ENCODE measurements around the gene RAET1L. TPM values are rescaled to one million over a fixed set of nuclear protein-coding genes. Genes with fewer than 3 reads are reported as not detected.
A peak's percentile ranks its signal among the peaks of the same experiment; 100 is the strongest.
"Not testable (repeated sequence)": the region's sequence is repeated elsewhere in the genome, so short reads cannot be mapped to it uniquely, and the experiment has no call there.

The RAET1L gene
- total and polyA plus RNA-seq, 5 donors, result not detected

GRCh38 chr6:149988550-149989346 is 36.6 kb downstream of the RAET1L start:
- no peak for ATAC-seq
- Histone ChIP-seq H3K4me3 (ENCODE audit: low read length) (no peak overlapping the region), H3K9me3 (ENCODE audit: control insufficient read depth, low read length) (no peaks in the 10 kb centered on the region), H3K4me1 (ENCODE audit: control insufficient read depth, insufficient read depth, low read length) (peaks cover 3% of the 10 kb centered on the region), H3K27ac (ENCODE audit: low read length) (no peak overlapping the region), H3K27me3 (ENCODE audit: control insufficient read depth, insufficient read depth) (no peaks in the 10 kb centered on the region)
- DNase-seq, result no peak
- 7% methylated on average over 17 of the region's 17 CpGs for WGBS
- intact Hi-C loops (cut with DNase I), result no loop called here

- intact Hi-C loops (cut with DNase I), result no loop called here
- H3K9me3 ChIP-seq (ENCODE audit: control insufficient read depth, low read length), result no peaks in the 10 kb centered on the region
- DNase-seq (no peak), ATAC-seq (no peak)
- peaks cover 4% of the 10 kb centered on the region for H3K27me3 ChIP-seq (ENCODE audit: control insufficient read depth, insufficient read depth)
- H3K4me3 ChIP-seq (ENCODE audit: low read length), result no peak overlapping the region
- WGBS, result 34% methylated on average over 2 of the region's 2 CpGs
- peaks cover 3% of the 10 kb centered on the region for H3K4me1 ChIP-seq (ENCODE audit: control insufficient read depth, insufficient read depth, low read length)
- H3K27ac ChIP-seq (ENCODE audit: low read length), result no peak overlapping the region
Observed at GRCh38 chr6:149987602-149988107, 37.7 kb downstream of the RAET1L start.

GRCh38 chr6:149985481-149985937 is 39.8 kb downstream of the RAET1L start:
- WGBS, result 9% methylated on average over 5 of the region's 5 CpGs

GRCh38 chr6:149984773-149985172 is 40.6 kb downstream of the RAET1L start:
- H3K27ac ChIP-seq (ENCODE audit: low read length), result no peak overlapping the region
- peaks cover 4% of the 10 kb centered on the region for H3K27me3 ChIP-seq (ENCODE audit: control insufficient read depth, insufficient read depth)
- H3K9me3 ChIP-seq (ENCODE audit: control insufficient read depth, low read length), result no peaks in the 10 kb centered on the region
- ATAC-seq, result no peak
- 39% methylated on average over 5 of the region's 5 CpGs for WGBS
- intact Hi-C loops (cut with DNase I), result no loop called here
- H3K4me1 ChIP-seq (ENCODE audit: control insufficient read depth, insufficient read depth, low read length), result no peaks in the 10 kb centered on the region
- DNase-seq, result no peak
- no peak overlapping the region for H3K4me3 ChIP-seq (ENCODE audit: low read length)

More at GRCh38 chr6:149985481-149985937, 39.8 kb downstream of the RAET1L start:
- Histone ChIP-seq H3K4me3 (ENCODE audit: low read length) (no peak overlapping the region), H3K27me3 (ENCODE audit: control insufficient read depth, insufficient read depth) (peaks cover 4% of the 10 kb centered on the region), H3K9me3 (ENCODE audit: control insufficient read depth, low read length) (no peaks in the 10 kb centered on the region), H3K27ac (ENCODE audit: low read length) (no peak overlapping the region), H3K4me1 (ENCODE audit: control insufficient read depth, insufficient read depth, low read length) (peaks cover 3% of the 10 kb centered on the region)
- no peak for DNase-seq
- intact Hi-C loops (cut with DNase I), result no loop called here
- ATAC-seq, result no peak

DNA sequence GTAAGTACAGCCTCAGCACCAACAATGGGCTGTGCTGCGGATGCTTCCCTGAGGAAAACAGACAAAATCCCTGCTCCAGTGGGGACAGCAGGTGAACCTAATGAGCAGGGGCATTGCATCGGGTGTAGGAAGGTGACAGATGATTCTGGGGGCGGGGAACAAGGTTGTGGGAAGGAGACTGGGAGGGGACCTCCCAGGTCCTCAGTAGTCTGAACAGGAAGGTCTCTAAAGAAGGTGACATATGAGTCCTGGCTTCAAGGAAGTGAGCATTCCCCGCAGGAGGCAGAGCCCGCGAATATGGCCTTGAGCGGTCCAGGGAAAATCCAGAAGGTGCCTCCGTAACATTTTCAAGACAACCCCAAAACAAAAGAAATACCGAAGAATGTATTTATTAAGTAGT is 42.2 kb downstream of the RAET1L start:
- Histone ChIP-seq H3K4me3 (ENCODE audit: low read length) (no peak overlapping the region), H3K27me3 (ENCODE audit: control insufficient read depth, insufficient read depth) (peaks cover 4% of the 10 kb centered on the region), H3K4me1 (ENCODE audit: control insufficient read depth, insufficient read depth, low read length) (no peaks in the 10 kb centered on the region), H3K27ac (ENCODE audit: low read length) (no peak overlapping the region), H3K9me3 (ENCODE audit: control insufficient read depth, low read length) (no peaks in the 10 kb centered on the region)
- intact Hi-C loops (cut with DNase I), result no loop called here
- DNase-seq (no peak), ATAC-seq (no peak)
- 14% methylated on average over 9 of the region's 9 CpGs for WGBS

GRCh38 chr6:149979293-149979692 is 46.0 kb downstream of the RAET1L start:
- Histone ChIP-seq H3K4me3 (ENCODE audit: low read length) (no peak overlapping the region), H3K9me3 (ENCODE audit: control insufficient read depth, low read length) (no peaks in the 10 kb centered on the region), H3K27ac (ENCODE audit: low read length) (no peak overlapping the region), H3K4me1 (ENCODE audit: control insufficient read depth, insufficient read depth, low read length) (no peaks in the 10 kb centered on the region), H3K27me3 (ENCODE audit: control insufficient read depth, insufficient read depth) (peaks cover 4% of the 10 kb centered on the region)
- WGBS, result 64% methylated on average over 6 of the region's 6 CpGs
- DNase-seq (no peak), ATAC-seq (no peak)
- intact Hi-C loops (cut with DNase I), result no loop called here

- Histone ChIP-seq H3K4me3 (ENCODE audit: low read length) (no peak overlapping the region), H3K9me3 (ENCODE audit: control insufficient read depth, low read length) (no peaks in the 10 kb centered on the region), H3K4me1 (ENCODE audit: control insufficient read depth, insufficient read depth, low read length) (no peaks in the 10 kb centered on the region), H3K27ac (ENCODE audit: low read length) (no peak overlapping the region), H3K27me3 (ENCODE audit: control insufficient read depth, insufficient read depth) (peaks cover 6% of the 10 kb centered on the region)
- DNase-seq (no peak), ATAC-seq (peak in 1 of 2 donors; percentile 55)
- intact Hi-C loops (cut with DNase I), result no loop called here
Observed at GRCh38 chr6:149978610-149979009, 46.7 kb downstream of the RAET1L start.

- Histone ChIP-seq H3K27ac (ENCODE audit: low read length) (no peak overlapping the region), H3K4me1 (ENCODE audit: control insufficient read depth, insufficient read depth, low read length) (no peaks in the 10 kb centered on the region), H3K9me3 (ENCODE audit: control insufficient read depth, low read length) (no peaks in the 10 kb centered on the region), H3K27me3 (ENCODE audit: control insufficient read depth, insufficient read depth) (peaks cover 2% of the 10 kb centered on the region), H3K4me3 (ENCODE audit: low read length) (no peak overlapping the region)
- DNase-seq, result no peak
- intact Hi-C loops (cut with DNase I), result no loop called here
- peak in 1 of 2 donors; percentile 13 for ATAC-seq
- WGBS, result 57% methylated on average over 4 of the region's 4 CpGs
Observed at GRCh38 chr6:149977221-149977620, 48.1 kb downstream of the RAET1L start.

DNA sequence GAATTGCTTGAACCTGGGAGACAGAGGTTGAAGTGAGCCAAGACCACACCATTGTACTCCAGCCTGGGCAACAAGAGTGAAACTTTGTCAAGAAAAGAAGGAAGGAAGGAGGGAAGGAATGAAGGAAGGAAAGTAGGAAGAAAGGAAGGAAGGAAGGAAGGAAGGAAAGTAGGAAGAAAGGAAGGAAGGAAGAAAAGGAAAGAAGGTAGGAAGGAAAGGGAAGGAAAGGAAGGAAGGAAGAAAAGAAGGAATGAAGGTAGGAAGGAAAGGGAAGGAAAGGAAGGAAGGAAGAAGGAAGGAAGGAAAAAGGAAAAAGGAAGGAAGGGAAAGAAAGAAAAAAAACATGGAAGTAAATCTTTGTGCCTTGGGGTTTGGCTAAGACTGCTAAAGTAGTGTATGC is 49.9 kb downstream of the RAET1L start:
- DNase-seq, result no peak
- ATAC-seq, result no peak
- H3K27ac ChIP-seq (ENCODE audit: low read length), result no peak overlapping the region
- intact Hi-C loops (cut with DNase I), result no loop called here
- peaks cover 2% of the 10 kb centered on the region for H3K27me3 ChIP-seq (ENCODE audit: control insufficient read depth, insufficient read depth)
- no peak overlapping the region for H3K4me3 ChIP-seq (ENCODE audit: low read length)
- H3K9me3 ChIP-seq (ENCODE audit: control insufficient read depth, low read length), result no peaks in the 10 kb centered on the region
- H3K4me1 ChIP-seq (ENCODE audit: control insufficient read depth, insufficient read depth, low read length), result no peaks in the 10 kb centered on the region

DNA sequence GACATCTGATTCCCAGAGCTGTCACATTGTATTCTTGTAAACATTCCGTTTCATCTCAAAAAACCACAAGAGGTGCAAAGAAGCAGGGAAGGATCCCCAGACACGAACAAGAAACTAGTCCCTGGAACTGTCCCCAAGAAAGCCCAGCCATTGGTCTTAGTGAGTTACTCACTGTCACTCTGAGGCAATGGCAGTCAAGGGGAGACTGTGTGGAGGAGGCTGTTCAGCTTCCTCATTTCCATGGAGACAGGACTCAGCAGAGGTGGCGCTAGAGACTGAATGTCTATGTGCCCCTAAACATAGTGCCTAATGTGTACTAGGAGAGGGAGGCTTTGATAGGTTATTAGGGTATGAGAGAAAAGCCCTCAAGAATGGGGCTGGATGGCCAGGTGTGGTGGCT is 50.5 kb downstream of the RAET1L start:
- ATAC-seq, result no peak
- Histone ChIP-seq H3K27ac (ENCODE audit: low read length) (no peak overlapping the region), H3K9me3 (ENCODE audit: control insufficient read depth, low read length) (no peaks in the 10 kb centered on the region), H3K27me3 (ENCODE audit: control insufficient read depth, insufficient read depth) (peaks cover 2% of the 10 kb centered on the region), H3K4me3 (ENCODE audit: low read length) (no peak overlapping the region), H3K4me1 (ENCODE audit: control insufficient read depth, insufficient read depth, low read length) (no peaks in the 10 kb centered on the region)
- intact Hi-C loops (cut with DNase I), result no loop called here
- WGBS, result 46% methylated on average over 3 of the region's 3 CpGs
- no peak for DNase-seq

DNA sequence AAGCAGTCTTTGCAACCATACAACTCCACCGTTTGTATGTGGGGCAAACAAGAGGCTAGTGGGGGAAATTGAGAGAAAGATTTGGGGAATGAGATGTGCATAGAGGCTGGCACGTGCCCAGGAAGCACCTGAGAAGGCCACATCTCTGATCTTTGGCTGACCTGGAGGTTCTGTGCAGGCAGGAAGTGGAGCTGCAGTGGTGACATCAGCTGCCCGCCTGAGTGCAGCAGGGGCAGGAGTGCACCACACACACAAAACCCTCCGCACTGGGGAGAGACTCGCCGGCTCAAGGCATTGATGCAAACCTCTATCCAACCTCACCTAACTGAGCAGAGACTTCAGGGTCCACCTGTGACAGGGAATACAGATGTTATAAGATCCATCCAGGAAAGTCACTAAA is 50.9 kb downstream of the RAET1L start:
- H3K27ac ChIP-seq (ENCODE audit: low read length); intact Hi-C loops (cut with DNase I); H3K4me1 ChIP-seq (ENCODE audit: control insufficient read depth, insufficient read depth, low read length); H3K4me3 ChIP-seq (ENCODE audit: low read length); H3K27me3 ChIP-seq (ENCODE audit: control insufficient read depth, insufficient read depth); ATAC-seq; DNase-seq; H3K9me3 ChIP-seq (ENCODE audit: control insufficient read depth, low read length): not testable (repeated sequence)
- 56% methylated on average over 6 of the region's 6 CpGs for WGBS

All from right cardiac atrium (tissue), 5 donors.